GM18499 (cell line): ENCODE results near the gene PPM1E.

Experiments used
- ATAC-seq: cut with Tn5 transposase; IDR thresholded peaks from one replicate; pipeline ENCODE4 v1.9.1; 2021; ENCODE audit warnings: moderate number of reproducible peaks; ENCODE audit not compliant: insufficient read depth, unreplicated experiment

Gene PPM1E

GRCh38 chr17:58985367-58985766 lies 229.7 kb downstream of the PPM1E start:
- ATAC-seq, result no peak

GRCh38 chr17:58985971-58986370 lies 230.3 kb downstream of the PPM1E start:
- ATAC-seq, result no peak

GRCh38 chr17:58989629-58990028 lies 234.0 kb downstream of the PPM1E start:
- ATAC-seq, result no peak

DNA sequence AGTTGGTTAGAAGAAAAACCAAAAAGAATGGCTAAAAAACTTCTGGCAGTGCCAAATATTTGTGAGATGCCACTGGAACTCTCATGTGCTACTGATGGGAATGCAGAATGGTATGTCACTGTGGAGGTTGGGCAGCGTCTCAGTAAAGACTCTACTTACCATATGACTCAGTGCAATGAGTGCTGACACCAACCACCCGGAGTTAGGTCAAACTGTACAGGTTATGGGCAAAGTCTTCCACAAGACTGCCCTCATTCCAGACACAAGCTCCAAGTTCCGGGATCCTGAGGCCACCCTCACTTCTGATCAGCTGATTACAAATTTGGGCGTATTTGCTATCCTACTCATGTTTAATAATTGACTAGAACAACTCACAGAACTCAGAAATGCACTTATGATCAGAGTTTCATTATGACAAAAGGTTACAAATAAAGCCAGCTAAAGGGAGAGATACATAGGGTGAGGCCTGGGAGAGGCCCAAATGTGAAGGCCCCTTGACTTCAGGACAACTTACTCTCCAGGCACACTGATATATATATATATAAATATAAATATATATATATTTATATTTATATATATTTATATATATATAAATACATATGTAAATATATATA lies 236.2 kb downstream of the PPM1E start:
- no peak for ATAC-seq

DNA sequence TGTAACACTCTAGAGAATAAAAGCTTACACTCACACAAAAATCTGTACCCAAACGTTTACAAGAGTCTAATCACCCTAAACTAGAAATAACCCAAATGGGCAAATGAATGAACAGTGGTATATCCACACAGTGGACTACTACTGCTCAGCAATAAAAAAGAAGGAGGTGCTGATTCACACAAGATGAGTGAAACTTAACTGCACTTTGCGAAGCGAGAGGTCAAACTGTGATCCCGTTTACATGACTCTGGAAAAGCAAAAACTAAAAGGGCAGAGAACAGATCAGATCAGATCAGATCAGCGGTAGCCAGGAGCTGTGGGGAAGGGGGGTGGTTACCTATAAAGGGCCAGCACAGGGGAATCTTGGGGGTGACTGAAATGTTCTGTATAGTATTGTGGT lies 237.7 kb downstream of the PPM1E start:
- ATAC-seq, result no peak

DNA sequence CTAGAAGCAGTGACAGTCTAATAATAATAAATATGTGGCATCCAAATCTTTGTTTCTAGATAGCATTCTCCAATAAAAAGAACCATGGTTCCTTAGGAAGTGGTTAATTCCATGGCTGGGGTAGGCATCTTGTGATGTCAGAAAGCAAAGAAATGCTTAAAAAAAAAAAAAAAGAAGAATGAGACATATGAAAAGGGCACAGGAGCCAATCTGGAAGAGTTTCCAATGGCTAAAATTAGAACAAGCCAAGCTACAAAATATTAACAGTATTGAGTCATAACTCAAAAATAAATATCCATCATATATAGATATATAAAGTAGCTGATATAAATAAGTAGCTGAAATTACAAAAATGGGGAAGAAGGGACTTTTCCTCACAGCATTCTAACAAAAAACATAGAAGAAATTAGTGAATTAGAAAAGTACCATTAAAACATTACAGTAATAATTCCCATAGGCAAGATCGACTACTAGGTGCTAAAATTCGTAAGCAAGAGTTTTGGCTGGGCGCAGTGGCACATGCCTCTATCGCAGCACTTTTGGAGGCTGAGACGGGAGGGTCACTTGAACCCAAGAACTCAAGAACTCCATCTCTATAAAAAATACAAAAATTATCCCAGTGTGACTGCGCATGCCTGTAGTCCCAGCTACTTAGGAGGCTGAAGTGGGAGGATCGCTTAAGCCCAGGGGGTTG lies 239.7 kb downstream of the PPM1E start:
- no peak for ATAC-seq

GRCh38 chr17:58996968-58997367 lies 241.3 kb downstream of the PPM1E start:
- no peak for ATAC-seq

DNA sequence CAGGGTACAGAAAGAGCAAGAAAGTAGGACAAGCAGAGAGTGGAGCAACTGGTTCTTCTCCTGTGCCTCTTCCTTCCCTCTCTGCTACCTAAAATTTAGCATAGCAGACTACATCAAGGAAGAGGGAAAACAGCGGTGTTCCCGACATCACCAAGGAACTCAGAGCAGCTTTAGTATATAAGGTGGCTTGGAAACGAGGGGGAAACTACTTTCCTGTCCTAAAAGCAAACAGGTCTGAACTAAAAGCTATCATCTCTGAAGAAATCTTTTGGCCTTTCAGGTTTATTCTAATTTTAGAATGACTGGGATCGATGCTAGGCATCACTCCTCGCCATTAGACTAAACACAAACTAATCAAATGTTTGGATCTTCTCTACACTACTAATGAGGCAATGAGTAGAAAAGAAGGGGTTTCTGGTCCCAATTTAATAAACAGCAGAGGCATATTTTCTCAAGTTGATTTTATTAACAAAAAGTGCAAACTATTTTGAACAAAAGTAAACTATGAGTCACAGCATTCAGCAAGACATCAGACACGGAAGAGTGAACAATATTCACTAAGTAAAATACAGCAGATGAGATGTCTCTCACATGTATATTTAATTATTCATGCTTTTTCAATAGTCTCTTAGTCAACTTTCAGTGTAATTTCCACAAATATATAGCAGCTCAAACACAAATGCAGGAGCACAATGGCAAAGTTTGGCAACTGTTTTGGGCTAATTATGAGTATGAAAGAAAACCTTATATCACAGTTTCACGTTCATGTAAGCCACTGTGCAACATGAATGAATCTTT lies 242.3 kb downstream of the PPM1E start:
- no peak for ATAC-seq

- ATAC-seq, result no peak
Observed at GRCh38 chr17:58998871-58999270, 243.2 kb downstream of the PPM1E start.

DNA sequence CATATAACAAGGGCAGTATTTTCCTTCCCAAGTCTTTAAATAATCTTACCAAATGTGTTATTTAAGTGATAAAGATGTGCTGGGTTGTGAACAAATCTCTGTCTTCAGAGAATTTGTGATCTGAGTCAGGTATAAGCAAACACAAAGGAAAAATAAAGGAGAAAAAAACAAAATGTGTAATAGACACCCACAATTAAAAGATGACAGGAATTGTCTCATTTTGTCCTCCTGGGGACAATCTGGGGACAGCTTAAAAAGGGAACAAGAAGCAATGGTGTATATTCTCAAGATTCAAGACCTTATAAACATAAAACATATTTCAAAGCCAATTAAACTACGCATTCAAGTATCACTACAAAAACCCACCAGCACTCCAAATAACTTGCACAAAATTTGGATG lies 243.8 kb downstream of the PPM1E start:
- ATAC-seq, result no peak

DNA sequence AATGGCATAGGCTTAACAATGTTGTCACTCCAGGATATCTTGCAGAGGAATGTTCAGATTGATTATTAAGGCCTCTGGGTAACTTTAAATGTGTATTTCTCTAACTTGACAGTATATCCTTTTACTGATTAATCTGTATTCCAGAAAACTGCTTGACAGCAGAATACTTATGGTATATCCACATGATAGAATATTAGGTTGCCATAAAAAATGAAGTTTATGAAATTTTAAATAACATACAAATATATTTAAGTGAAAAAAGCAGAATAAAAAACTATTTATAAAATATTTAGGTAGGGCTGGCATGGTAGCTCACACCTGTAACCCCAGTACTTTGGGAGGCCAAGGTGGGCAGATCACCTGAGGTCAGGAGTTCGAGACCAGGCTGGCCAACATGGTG lies 244.4 kb downstream of the PPM1E start:
- no peak for ATAC-seq

GRCh38 chr17:59001158-59001814 lies 245.6 kb downstream of the PPM1E start:
- peak; percentile 68 for ATAC-seq

DNA sequence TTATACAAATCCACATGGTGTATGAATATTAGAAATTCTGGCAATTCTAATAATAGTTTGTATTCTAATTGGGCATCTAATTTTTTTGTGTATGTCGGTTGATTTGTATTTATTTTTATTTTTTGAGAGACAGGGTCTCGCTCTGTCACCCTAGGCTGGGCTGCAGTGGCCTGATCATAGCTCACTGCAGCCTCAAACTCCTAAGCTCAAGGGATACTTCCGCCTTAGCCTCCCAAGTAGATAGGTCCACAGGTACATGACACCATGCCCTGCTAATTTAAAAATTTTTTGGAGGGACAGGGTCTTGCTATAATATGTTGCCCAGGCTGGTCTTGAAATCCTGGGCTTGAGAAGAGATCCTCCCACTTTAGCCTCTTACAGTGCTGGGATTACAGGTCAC lies 246.5 kb downstream of the PPM1E start:
- ATAC-seq, result no peak

- ATAC-seq, result no peak
Observed at GRCh38 chr17:59002848-59003247, 247.2 kb downstream of the PPM1E start.

GRCh38 chr17:59003860-59004259 lies 248.2 kb downstream of the PPM1E start:
- no peak for ATAC-seq

- no peak for ATAC-seq
Observed at GRCh38 chr17:59004338-59005111, 248.9 kb downstream of the PPM1E start.

GRCh38 chr17:59007995-59008394 lies 252.3 kb downstream of the PPM1E start:
- no peak for ATAC-seq

- ATAC-seq, result no peak
Observed at GRCh38 chr17:59008737-59009136, 253.1 kb downstream of the PPM1E start.

- no peak for ATAC-seq
Observed at GRCh38 chr17:59010026-59010425, 254.4 kb downstream of the PPM1E start.

DNA sequence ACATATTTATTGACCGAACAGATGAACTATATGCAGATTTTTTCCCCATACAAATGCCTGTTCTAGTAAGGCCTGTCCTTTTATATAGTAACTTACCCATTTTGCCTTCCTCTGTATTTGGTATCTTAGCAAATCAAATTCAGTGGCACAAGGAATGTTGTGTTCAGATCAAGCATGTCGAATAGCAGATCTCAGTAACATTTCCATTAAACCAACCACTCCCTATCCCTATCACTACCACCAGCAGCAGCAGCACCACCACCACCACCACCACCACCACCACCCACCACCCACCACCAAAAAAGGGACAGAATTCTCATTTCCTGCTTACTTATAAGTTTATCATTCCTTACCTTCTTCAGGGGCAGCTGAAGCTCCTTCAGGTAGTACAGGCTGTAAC lies 256.3 kb downstream of the PPM1E start:
- ATAC-seq, result no peak
